A673 (cell line): Measurements from ENCODE around the gene PEPD. TPM values are rescaled to one million over a fixed set of nuclear protein-coding genes. Genes with fewer than 3 reads are reported as not detected.

Experiments
- BruUV-seq: library from RNA; stranded (reverse); fragments of 400-500 nt; replicated peaks from 2 replicates; lab custom pipeline; 2021; lab: Mats Ljungman, UMichigan
- CTCF ChIA-PET: fragments of 300-600 bp; sonication (Branson Sonifier 250); formaldehyde crosslinking; loops from one replicate; lab custom pipeline; 2022; ENCODE audit warnings: antibody characterized with exemption; lab: Charles Lee
- POLR2A ChIA-PET: fragments of 300-600 bp; sonication (Branson Sonifier 250); formaldehyde crosslinking; loops from one replicate; lab custom pipeline; 2022; ENCODE audit warnings: antibody characterized with exemption; ENCODE audit not compliant: low non-redundant PET; lab: Charles Lee
- DNase-seq: peaks from one replicate; pipeline ENCODE4 v3.0.0-alpha.2; 2015; ENCODE audit warnings: low spot score
- H3K27ac ChIP-seq: fragments of 200-600 bp; sonication (generic); 2 replicates; pipeline ENCODE4 v1.5.1; 2016; ENCODE audit warnings: mixed run types, low read depth, mild to moderate bottlenecking, mixed read lengths, antibody characterized with exemption, low read length; ENCODE audit not compliant: poor library complexity, severe bottlenecking
- H3K27me3 ChIP-seq: fragments of 200-600 bp; sonication (generic); replicated peaks from 2 replicates; pipeline ENCODE4 v1.6.1; 2017; ENCODE audit warnings: mixed run types, low read depth, mild to moderate bottlenecking, mixed read lengths, antibody characterized with exemption, low read length; ENCODE audit not compliant: insufficient read depth, poor library complexity
- H3K36me3 ChIP-seq: fragments of 200-600 bp; sonication (generic); 2 replicates; pipeline ENCODE4 v1.6.1; 2016; ENCODE audit warnings: mixed run types, mild to moderate bottlenecking, mixed read lengths, antibody characterized with exemption, low read length; ENCODE audit not compliant: insufficient read depth, poor library complexity, severe bottlenecking
- H3K4me1 ChIP-seq: fragments of 200-600 bp; sonication (generic); 2 replicates; pipeline ENCODE4 v1.6.1; 2017; ENCODE audit warnings: mixed run types, mild to moderate bottlenecking, mixed read lengths, antibody characterized with exemption, low read length; ENCODE audit not compliant: insufficient read depth, poor library complexity, severe bottlenecking
- H3K4me3 ChIP-seq: fragments of 200-600 bp; sonication (generic); 2 replicates; pipeline ENCODE4 v1.5.1; 2016; ENCODE audit warnings: low read depth, mixed run types, mild to moderate bottlenecking, mixed read lengths, low read length; ENCODE audit not compliant: poor library complexity, severe bottlenecking
- H3K9me3 ChIP-seq: fragments of 200-600 bp; sonication (generic); 2 replicates; pipeline ENCODE4 v1.6.1; 2016; ENCODE audit warnings: mixed run types, low read depth, mild to moderate bottlenecking, mixed read lengths, antibody characterized with exemption, low read length; ENCODE audit not compliant: poor library complexity, severe bottlenecking
- CTCF ChIP-seq: fragments of 300-800, 200-600 bp; sonication (generic); conservative IDR thresholded peaks from 2 replicates; pipeline ENCODE4 v1.5.1; 2017; ENCODE audit warnings: low read depth, mild to moderate bottlenecking, antibody characterized with exemption, low read length, moderate library complexity, mixed read lengths
- EZH2 ChIP-seq: fragments of 200-600 bp; sonication (generic); IDR thresholded peaks from 2 replicates; pipeline ENCODE4 v1.6.1; 2017; ENCODE audit warnings: borderline replicate concordance, low read depth, mild to moderate bottlenecking, mixed read lengths, antibody characterized with exemption, low read length; ENCODE audit not compliant: poor library complexity, severe bottlenecking
- intact Hi-C: fragments of 100-400 bp; cut with micrococcal nuclease; formaldehyde crosslinking; loops from one replicate; pipeline ENCODE4 v1.10.0; 2022; ENCODE audit not compliant: unreplicated experiment
- total RNA-seq: library from RNA; stranded (reverse); gene quantifications from 2 replicates; pipeline ENCODE4 v1.2.3, GENCODE V29; 2021

The PEPD gene
- total RNA-seq, 1 experiment from 2014 or later, result 82.2 TPM

DNA sequence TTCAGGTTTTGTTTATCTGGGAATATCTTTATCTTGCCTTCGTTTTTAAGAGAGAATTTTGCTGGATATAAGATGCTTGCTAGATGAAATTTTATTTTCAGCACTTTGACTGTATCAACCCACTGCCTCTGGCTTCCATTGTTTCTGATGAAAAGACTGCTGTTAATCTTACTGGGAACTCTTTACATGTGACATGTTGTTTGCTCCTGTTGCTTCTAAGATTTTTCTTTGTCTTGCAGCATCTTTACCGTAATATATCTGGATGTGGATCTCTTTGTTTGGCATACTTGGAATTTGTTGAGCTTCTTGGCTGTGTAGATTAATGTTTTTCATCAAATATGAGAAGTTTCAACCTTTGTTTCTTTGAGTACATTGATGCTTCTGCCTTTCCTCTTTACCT lies 166.1 kb downstream of the PEPD start:
- no peak for DNase-seq
- Histone ChIP-seq H3K36me3 (no peaks in the 10 kb centered on the region), H3K27ac (no peak overlapping the region), H3K4me3 (no peak overlapping the region), H3K27me3 (no peaks in the 10 kb centered on the region), H3K4me1 (no peaks in the 10 kb centered on the region), H3K9me3 (peaks cover 9% of the 10 kb centered on the region)
- ChIA-PET CTCF (no interaction called here), POLR2A (no interaction called here)
- intact Hi-C loops, result no loop called here
- no TSS peak for BruUV-seq
- TF ChIP-seq EZH2 (no peak), CTCF (no peak)

DNA sequence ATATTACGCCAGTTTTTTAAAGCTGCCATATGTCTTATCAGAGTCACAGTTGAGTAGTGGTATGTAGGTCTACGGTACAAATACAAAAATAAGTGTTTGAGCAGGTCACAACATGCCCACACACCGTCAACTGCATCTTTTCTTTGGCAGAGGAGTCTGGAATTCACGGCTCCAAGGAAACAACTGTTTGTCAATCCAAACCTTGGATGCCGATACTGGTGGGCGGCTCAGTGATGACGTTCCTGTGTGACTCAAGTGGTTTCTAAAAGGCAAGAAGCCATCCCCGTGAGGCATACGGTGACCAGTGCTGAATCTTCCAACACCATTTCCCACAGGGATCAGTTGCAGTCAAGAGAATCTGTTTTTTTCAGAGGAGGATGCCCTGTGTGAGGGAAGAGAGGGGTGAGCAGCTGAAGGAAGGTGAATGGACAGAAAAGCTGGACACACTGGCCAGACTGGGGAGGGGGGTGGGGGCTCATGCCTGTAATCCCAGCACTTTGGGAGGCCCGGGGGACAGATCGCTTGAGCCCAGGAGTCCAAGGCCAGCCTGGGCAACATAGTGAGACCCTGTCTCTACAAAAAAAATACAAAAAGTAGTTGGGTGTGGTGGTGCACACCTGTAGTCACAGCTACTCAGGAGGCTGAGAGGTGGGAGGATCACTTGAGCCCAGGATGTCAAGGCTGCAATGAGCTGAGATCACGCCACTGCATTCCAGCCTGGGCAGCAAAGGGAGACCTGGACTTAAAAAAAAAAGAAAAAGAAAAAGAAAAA lies 170.9 kb downstream of the PEPD start:
- intact Hi-C loops, result no loop called here
- DNase-seq, result no peak
- Histone ChIP-seq H3K27ac (no peak overlapping the region), H3K4me1 (no peaks in the 10 kb centered on the region), H3K27me3 (peaks cover 13% of the 10 kb centered on the region), H3K36me3 (no peaks in the 10 kb centered on the region), H3K9me3 (peaks cover 6% of the 10 kb centered on the region), H3K4me3 (no peak overlapping the region)
- TF ChIP-seq CTCF, result no peak
- TF ChIP-seq EZH2, result no peak
- no TSS peak for BruUV-seq
- CTCF ChIA-PET, result no interaction called here
- POLR2A ChIA-PET, result no interaction called here

- intact Hi-C loops, result no loop called here
These were observed 172.0 kb downstream of the PEPD start for GRCh38 chr19:33349319-33350289.

More at GRCh38 chr19:33349319-33350289, 172.0 kb downstream of the PEPD start:
- Histone ChIP-seq H3K27ac (no peak overlapping the region), H3K4me1 (no peaks in the 10 kb centered on the region), H3K36me3 (no peaks in the 10 kb centered on the region), H3K4me3 (no peak overlapping the region), H3K9me3 (no peaks in the 10 kb centered on the region), H3K27me3 (peaks cover 24% of the 10 kb centered on the region)
- CTCF ChIA-PET, result no interaction called here
- POLR2A ChIA-PET, result no interaction called here
- TF ChIP-seq CTCF, result no peak
- no peak for TF ChIP-seq EZH2
- DNase-seq, result no peak
- BruUV-seq, result no TSS peak
